KOPT-K1 (cell line): ENCODE data around the gene TBC1D3L.
"Not testable (repeated sequence)": the region's sequence is repeated elsewhere in the genome, so short reads cannot be mapped to it uniquely, and the experiment has no call there.

Experiments
- H3K27ac ChIP-seq: fragments of 200-600 bp; sonication (generic); 2 replicates; pipeline ENCODE4 v1.5.1; 2016; ENCODE audit warnings: antibody characterized with exemption, mild to moderate bottlenecking, low read depth, low read length; ENCODE audit not compliant: poor library complexity, severe bottlenecking
- H3K36me3 ChIP-seq: fragments of 200-600 bp; sonication (generic); 2 replicates; pipeline ENCODE4 v1.5.1; 2017; ENCODE audit warnings: antibody characterized with exemption, mild to moderate bottlenecking, low read length, moderate library complexity; ENCODE audit not compliant: insufficient read depth
- H3K9me3 ChIP-seq: fragments of 200-600 bp; sonication (generic); 2 replicates; pipeline ENCODE4 v1.5.1; 2017; ENCODE audit warnings: antibody characterized with exemption, low read length, mild to moderate bottlenecking; ENCODE audit not compliant: insufficient read depth, poor library complexity, severe bottlenecking

TBC1D3L gene

DNA sequence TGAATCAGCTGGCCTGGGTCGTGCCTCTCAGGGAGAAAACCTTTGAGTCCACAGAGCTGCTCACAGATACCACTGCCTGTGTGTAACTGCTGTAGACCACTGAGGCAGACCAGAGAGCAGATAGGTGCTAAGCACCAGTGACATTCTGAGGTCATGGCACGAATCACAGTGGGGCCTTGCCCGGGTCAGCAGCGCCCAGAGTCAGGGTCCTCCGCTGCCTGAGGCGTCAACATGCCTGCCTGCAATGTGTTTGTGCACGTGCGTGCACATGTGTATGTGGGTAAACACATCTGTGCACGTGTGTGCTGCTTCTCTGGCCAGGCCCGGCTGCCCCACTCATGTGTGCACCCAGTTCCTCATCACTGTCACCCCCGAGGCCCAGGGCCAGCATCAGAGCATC is at the start of gene TBC1D3L:
TBC1D3L (minus strand) TSS at position 101 of the 400 bp plus-strand sequence. CDS start 1,540 bp downstream, outside the sequence.
- not testable (repeated sequence) for H3K9me3 ChIP-seq, H3K27ac ChIP-seq, H3K36me3 ChIP-seq

DNA sequence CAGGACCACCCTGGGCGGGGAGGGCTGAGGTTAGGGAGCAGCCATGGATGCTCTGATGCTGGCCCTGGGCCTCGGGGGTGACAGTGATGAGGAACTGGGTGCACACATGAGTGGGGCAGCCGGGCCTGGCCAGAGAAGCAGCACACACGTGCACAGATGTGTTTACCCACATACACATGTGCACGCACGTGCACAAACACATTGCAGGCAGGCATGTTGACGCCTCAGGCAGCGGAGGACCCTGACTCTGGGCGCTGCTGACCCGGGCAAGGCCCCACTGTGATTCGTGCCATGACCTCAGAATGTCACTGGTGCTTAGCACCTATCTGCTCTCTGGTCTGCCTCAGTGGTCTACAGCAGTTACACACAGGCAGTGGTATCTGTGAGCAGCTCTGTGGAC is 14.8 kb upstream of the TBC1D3L start, which contains the start of gene TBC1D3D:
TBC1D3D (plus strand) TSS at position 301 of the 400 bp plus-strand sequence. CDS start 1,585 bp downstream, outside the sequence.
- H3K9me3 ChIP-seq, H3K27ac ChIP-seq, H3K36me3 ChIP-seq: not testable (repeated sequence)
